Astrocyte of the spinal cord (primary cell): ENCODE results near the gene KATNB1.

Experiments used
- DNase-seq: peaks from one replicate; pipeline ENCODE4 v3.0.0; 2011; ENCODE audit warnings: low read depth, low spot score
- H3K4me3 ChIP-seq: 2 replicates; pipeline ENCODE4 v1.5.1; 2011; ENCODE audit warnings: low read depth, mild to moderate bottlenecking, low read length, moderate library complexity
- in situ Hi-C: cut with HindIII; loops from 2 replicates; pipeline ENCODE4 v1.10.0; 2017; ENCODE audit warnings: low sequenced_read_pairs
- TF ChIP-seq, protein P1 (sequence below): IDR thresholded peaks from 2 replicates; pipeline ENCODE4 v1.5.1; 2012; ENCODE audit warnings: low read depth, mild to moderate bottlenecking, low read length, inconsistent platforms

The KATNB1 gene

DNA sequence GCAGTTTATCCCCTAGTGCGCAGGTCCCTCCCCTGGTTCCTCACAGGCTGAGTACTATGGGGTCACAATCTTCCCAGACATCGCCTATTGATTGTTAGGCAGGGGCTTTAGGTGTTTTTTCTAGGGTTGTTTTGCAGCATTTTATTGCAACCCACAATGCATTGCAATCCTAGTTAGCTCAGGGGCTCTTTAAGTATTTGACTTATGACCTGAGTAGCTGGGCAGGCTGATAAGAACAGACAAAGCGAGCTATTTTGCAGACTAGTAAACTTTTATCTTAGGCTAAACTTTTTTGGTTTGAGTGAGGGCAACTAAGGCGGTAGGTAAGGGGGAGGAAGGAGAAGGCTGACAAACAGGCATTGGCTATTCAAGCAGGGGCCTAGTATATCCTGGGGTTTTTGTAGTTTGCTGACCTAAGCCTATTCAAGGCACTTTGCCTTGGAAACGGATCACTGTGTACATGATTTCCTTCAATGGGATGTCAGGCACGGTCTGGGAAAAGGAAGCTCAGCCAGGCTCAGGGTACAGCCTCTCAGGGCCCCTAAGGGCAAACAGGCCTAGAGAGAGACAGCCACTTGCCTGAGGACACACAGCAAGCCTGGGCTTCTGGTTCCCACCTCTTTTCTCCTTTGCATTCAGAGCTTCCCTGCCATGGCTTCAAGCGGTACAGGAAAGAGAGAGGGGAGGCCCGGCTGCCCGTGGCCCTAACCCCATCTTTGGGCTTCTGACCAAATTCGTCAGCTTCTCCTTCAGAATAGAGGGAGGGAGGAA, 34.6 kb upstream of the KATNB1 start:
- in situ Hi-C loops: no loop called here
- DNase-seq: no peak
- TF ChIP-seq, protein P1, sequence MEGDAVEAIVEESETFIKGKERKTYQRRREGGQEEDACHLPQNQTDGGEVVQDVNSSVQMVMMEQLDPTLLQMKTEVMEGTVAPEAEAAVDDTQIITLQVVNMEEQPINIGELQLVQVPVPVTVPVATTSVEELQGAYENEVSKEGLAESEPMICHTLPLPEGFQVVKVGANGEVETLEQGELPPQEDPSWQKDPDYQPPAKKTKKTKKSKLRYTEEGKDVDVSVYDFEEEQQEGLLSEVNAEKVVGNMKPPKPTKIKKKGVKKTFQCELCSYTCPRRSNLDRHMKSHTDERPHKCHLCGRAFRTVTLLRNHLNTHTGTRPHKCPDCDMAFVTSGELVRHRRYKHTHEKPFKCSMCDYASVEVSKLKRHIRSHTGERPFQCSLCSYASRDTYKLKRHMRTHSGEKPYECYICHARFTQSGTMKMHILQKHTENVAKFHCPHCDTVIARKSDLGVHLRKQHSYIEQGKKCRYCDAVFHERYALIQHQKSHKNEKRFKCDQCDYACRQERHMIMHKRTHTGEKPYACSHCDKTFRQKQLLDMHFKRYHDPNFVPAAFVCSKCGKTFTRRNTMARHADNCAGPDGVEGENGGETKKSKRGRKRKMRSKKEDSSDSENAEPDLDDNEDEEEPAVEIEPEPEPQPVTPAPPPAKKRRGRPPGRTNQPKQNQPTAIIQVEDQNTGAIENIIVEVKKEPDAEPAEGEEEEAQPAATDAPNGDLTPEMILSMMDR: no peak
- no peak overlapping the region for H3K4me3 ChIP-seq

DNA sequence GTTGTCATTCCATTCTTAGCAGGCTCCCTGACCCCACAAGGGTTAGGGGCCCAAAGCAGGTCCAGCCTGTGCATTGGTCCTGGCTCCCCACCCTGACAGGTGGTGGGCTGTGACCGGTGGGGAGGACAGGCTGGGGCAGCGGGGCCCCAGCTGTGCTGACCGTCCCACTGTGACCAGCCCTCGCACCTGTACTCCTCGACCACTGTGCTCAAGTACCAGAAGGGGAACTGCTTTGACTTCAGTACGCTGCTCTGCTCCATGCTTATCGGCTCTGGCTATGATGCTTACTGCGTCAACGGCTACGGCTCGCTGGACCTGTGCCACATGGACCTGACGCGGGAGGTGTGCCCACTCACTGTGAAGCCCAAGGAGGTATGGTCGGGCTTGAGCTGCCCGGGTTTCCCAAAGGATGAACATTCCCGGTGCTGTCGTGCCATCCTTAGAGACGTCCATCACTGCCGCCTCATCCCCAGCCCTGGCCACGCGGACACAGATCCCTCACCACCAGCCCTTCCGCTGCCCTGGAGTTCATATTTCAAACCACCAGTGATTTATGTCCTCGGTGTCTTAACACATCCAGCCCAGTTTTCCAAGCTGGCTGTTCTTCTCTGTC, 33.7 kb upstream of the KATNB1 start:
- in situ Hi-C loops: no loop called here
- no peak for DNase-seq
- H3K4me3 ChIP-seq: no peak overlapping the region
- TF ChIP-seq, protein P1: no peak

DNA sequence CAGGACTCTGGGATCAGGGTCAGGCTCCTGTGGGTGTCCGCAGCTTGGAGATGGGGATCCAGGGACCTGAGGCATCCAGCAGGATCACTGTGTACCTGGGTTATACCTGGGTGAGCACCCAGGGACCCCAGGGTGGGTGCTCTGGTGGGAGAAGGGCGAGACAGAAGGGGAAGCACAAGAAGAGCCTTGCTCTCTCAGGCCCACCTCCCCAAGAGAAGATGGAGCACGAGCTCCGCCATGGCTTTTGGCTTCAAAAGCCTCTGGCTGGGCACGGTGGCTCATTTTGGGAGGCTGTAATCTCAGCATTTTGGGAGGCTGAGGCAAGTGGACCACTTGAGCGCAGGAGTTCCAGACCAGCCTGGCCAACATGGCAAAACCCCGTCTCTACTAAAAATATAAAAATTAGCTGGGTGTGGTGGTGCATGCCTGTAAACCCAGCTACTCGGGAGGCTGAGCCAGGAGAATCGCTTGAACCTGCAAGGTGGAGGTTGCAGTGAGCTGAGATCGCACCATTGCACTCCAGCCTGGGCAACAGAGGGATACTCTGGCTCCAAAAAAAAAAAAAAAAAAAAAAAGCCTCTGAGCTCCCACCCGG, 32.1 kb upstream of the KATNB1 start:
- H3K4me3 ChIP-seq: no peak overlapping the region
- in situ Hi-C loops: no loop called here
- no peak for DNase-seq
- TF ChIP-seq, protein P1: no peak

DNA sequence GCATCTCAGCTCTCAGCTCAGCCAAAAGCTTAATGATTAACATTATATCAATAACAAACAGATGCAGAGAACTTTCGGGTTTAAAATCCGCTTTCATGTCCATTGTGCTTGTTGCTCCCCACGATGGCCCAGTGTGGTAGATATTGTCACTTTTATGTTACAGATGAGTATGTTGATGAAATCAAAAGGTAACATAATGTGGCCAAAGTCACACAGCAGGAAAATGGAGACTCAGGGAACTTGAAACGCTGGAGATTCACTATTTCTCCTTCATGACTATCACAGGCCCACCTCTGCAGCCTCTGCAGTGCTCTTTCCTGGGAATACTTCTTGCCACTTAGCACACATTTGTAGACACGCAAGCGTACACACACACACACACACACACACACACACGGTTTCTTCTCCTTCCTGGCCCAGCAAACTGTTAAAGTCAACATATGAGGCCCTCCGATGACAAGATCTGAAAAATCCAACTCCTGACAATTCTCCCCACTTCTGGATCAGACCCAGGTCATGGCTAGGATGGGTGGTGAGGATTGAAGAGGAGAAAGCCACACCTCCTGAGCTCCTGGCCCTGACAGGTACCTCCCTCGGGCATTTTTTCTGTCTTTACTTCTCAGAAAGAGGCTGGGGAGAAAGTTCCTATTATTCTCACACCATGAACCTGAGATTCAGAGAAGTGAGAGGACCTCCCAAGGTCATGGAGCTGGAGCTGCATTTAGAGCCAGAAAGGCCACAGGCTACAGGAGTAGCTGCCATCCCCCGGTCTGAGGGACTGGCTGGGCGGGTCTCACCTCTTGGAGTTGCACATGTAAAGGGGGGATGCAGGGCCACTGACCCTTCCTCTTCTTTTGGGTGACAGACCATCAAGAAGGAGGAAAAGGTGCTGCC, 31.3 kb upstream of the KATNB1 start:
- in situ Hi-C loops: no loop called here
- TF ChIP-seq, protein P1: no peak
- H3K4me3 ChIP-seq: no peak overlapping the region
- DNase-seq: no peak

DNA sequence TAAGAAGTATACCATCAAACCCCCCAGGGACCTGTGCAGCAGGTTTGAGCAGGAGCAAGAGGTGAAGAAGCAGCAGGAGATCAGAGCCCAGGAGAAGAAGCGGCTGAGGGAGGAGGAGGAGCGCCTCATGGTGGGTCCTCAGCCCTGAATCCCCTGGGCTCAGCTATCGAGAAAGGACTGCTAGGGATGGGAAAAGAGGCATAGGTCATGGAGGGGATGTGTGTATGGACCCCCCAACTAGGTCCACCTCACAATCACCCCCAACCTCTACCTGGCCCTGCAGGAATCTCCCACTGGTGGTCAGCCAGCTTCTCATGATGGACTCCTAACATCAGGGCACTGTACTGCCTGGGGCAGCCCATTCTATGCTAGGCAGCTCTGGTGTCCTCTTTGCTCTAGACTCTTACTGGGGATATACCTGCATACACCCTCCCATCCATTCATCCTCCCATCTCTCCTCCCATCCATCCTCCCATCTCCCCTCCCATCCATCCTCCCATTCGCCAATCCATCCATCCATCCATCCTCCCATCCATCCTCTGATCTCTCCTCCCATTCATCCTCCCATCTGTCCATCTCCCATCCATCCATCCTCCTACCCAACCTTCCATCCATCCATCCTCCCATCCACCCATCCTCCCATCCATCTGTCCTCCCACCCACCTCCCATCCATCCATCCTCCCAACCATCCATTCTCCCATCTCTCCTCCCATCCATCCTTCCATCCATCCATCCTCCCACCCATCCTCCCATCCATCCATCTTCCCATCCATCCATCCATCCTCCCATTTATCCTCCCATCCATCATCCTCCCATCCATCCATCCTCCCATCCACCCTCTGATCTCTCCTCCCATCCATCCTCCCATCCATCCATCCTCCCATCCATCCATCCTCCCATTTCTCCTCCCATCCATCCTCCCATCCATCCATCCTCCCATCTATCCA, 30.4 kb upstream of the KATNB1 start:
- no peak overlapping the region for H3K4me3 ChIP-seq
- in situ Hi-C loops: no loop called here
- TF ChIP-seq, protein P1: no peak
- DNase-seq: no peak
